ENCODE data around the gene RAP1B.
"Not testable (repeated sequence)": the region's sequence is repeated elsewhere in the genome, so short reads cannot be mapped to it uniquely, and the experiment has no call there.

The RAP1B gene

GRCh38 chr12:68674376-68674775 lies 63.7 kb downstream of the RAP1B start:
- no peak overlapping the region for H3K4me3 ChIP-seq (ENCODE audit: control insufficient read depth, low read depth, low read length)
- no peak for TF ChIP-seq CTCF (IDR thresholded peaks at IDR 0.05; ENCODE audit: control insufficient read depth, insufficient read depth, low read depth, low read length, missing control alignments)
- no peak for DNase-seq (ENCODE audit: low read depth)

DNA sequence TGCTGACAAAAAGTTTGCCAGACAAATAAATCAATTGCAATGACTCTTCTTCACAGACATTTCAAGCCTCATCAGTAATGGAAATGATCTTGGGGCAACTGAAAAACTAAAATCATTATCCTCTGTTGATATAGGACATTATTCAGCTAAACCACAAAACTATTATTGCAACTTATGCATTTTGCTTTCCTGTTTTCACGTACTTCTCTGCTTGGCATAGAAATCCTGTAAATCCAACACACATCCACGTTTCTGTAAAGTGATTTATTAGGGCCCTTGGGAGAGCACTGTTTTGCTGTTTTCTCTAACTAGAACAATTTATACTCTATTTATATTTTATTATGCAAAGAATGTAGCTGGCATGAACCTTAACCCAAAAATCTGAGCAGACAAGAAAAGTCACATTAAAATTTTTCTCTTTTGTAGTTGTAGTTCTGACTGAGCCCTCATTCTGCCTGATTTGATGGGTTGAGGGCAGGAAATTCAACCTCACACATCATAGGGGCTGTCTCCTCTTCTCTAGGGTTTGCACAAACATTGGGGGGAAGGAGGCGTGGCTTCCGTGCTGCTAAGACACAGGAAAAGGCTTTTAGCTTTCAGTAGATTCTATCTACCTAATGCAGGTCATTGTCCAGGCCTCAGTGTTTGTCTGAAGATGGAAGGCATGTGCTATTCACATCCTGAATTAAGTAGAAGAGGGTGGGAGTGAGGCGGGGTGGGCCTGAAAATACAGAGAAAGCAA lies 64.6 kb downstream of the RAP1B start:
- H3K4me3 ChIP-seq (ENCODE audit: control insufficient read depth, low read depth, low read length): no peak overlapping the region
- DNase-seq (ENCODE audit: low read depth): no peak
- TF ChIP-seq CTCF (IDR thresholded peaks at IDR 0.05; ENCODE audit: control insufficient read depth, insufficient read depth, low read depth, low read length, missing control alignments): no peak

DNA sequence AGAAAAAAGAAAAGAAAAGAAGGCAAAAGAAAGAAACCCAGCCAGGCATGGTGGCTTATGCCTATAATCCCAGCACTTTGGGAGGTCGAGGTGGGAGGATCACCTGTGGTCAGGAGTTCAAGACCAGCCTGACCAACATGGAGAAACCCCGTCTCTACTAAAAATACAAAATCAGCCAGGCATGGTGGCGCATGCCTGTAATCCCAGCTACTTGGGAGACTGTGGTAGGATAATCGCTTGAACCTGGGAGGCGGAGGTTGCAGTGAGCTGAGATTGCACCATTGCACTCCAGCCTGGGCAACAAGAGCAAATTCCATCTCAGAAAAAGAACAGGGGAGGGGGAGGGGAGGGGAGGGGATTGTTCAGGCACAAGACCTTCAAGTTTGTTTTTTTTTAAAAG lies 66.2 kb downstream of the RAP1B start:
- H3K4me3 ChIP-seq (ENCODE audit: control insufficient read depth, low read depth, low read length); DNase-seq (ENCODE audit: low read depth): not testable (repeated sequence)

DNA sequence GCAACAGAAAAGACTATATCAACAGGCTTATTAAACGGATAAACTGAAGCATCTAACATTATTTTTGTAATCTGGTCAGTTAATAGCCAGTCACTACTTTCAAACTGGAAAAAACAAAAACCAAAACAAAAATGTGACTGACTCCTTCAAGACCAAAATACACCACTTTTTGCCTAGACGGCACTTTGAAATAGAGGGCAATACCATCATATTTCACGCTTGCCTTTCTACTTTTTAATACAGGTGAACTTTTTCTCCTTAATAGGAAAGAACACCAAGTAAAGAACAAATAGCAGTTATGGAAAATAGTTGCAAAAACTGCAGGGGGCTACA lies 75.5 kb downstream of the RAP1B start:
- peak overlapping the region; percentile 97 for H3K4me3 ChIP-seq (ENCODE audit: control insufficient read depth, low read depth, low read length)
- DNase-seq (ENCODE audit: low read depth): no peak
- no peak for TF ChIP-seq CTCF (IDR thresholded peaks at IDR 0.05; ENCODE audit: control insufficient read depth, insufficient read depth, low read depth, low read length, missing control alignments)

DNA sequence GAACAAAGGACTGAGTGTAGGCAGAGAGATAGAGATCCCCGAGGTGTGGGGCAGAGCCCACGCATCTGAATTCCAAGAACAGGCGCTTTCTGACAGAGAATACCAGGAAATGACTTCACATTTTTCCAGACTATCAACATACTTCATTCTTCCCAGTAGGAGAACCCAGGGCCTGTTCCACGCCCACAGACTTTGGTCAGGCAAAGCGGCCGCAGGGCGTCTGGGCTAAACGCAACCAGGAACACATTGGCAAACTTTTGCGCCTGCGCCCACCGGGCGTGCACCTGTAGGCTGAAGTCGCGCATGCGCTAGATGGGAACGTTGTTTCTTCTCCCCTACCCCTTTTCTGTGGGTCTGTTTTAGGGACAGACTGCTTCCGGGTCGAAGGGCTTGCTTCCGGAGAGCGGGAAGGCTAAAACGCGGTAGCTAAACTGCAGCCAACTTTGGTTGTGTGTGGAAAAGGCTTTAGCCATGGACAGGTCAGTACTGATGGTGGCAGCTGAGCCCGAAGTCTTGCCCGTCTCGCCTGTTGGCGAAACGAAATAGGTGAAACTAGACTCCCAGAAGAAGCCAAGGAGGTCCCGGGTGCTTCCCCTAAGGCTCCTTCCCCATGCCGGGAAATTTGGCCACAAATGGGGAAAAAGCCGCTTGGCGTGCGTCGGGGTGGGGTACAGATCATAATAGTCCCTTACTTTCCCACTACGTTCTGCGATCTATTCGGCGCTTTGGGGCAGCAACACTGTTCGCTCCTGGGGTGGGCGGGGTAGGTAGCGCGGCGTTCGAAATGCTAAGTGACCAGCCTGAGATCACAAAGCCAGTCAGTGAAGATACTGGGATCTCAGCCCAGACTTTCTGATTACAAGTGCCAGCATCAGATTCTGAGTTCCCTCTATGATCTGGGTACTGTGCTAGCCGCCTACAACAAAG lies 76.2 kb downstream of the RAP1B start, which contains the start of gene NUP107:
Gene NUP107, plus strand, starts transcription at position 384 of the 927 bp plus-strand sequence. Its CDS starts 88 bp downstream, at position 472.
- TF ChIP-seq CTCF (IDR thresholded peaks at IDR 0.05; ENCODE audit: control insufficient read depth, insufficient read depth, low read depth, low read length, missing control alignments): peak; percentile 47
- H3K4me3 ChIP-seq (ENCODE audit: control insufficient read depth, low read depth, low read length): peak within 1 kb of the TSS; percentile 97

DNA sequence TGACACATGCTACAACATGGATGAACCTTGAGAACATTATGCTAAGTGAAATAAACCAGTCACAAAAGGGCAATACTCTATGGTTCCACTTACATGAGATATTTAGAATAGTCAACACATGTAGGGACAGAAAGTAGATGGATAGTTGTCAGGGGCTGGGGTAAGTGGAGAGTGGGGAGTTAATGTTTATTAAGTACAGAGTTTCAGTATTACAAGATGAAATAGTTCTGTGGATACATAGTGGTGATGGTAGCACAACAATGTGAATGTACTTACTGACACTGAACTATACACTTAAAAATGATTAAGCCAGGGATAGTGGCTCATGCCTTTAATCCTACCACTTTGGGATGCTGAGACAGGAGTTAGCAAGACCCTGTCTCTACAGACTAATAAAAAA lies 84.8 kb downstream of the RAP1B start:
- TF ChIP-seq CTCF (IDR thresholded peaks at IDR 0.05; ENCODE audit: control insufficient read depth, insufficient read depth, low read depth, low read length, missing control alignments): no peak
- H3K4me3 ChIP-seq (ENCODE audit: control insufficient read depth, low read depth, low read length): no peak overlapping the region
- no peak for DNase-seq (ENCODE audit: low read depth)

More for the DNA sequence above, 76.2 kb downstream of the RAP1B start, which contains the start of gene NUP107:
- peak; percentile 96 for DNase-seq (ENCODE audit: low read depth)

DNA sequence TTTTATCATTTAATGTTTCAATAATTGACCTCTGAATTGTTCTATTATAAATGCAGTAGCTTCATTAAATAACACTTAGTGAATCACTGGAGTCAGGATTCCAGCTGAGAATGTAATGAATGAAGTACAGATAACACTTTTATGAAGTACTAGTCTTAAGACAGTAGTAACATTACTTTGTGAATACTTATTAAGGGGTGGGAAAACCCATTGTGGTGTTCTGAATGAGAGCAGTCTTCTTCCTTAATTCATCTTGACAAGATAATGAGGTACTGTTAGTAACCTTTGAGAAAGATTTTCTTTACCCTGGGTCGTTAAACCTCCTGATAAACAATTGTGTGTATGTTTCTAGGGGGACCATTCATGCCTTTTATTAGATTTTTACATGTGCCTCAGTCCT lies 88.8 kb downstream of the RAP1B start:
- no peak for TF ChIP-seq CTCF (IDR thresholded peaks at IDR 0.05; ENCODE audit: control insufficient read depth, insufficient read depth, low read depth, low read length, missing control alignments)
- no peak overlapping the region for H3K4me3 ChIP-seq (ENCODE audit: control insufficient read depth, low read depth, low read length)
- DNase-seq (ENCODE audit: low read depth): no peak

Data from AG09309 (cell line).